Activated CD4-positive, alpha-beta T cell treated with anti-CD3 and anti-CD28 coated beads for 36 hours (primary cell): ENCODE measurements around the gene HAUS5. TPM values are rescaled to one million over a fixed set of nuclear protein-coding genes. Genes with fewer than 3 reads are reported as not detected.

ENCODE experiments used
- ATAC-seq: fragments of 200-7000 bp; cut with Tn5 transposase; one replicate; pipeline ENCODE4 v1.10.0; 2021; ENCODE audit warnings: mild to moderate bottlenecking, moderate library complexity
- CTCF ChIA-PET: fragments of 350-600 bp; sonication (Branson Sonifier 250); formaldehyde crosslinking; loops from one replicate; lab custom pipeline; 2021; ENCODE audit warnings: antibody characterized with exemption; lab: Charles Lee
- POLR2A ChIA-PET: fragments of 350-600 bp; sonication (Branson Sonifier 250); formaldehyde crosslinking; loops from one replicate; lab custom pipeline; 2021; ENCODE audit warnings: antibody characterized with exemption, inconsistent platforms; lab: Charles Lee
- DNase-seq: peaks from one replicate; pipeline ENCODE4 v3.0.0-alpha.2; 2020
- H3K27ac Mint-ChIP-seq: one replicate; pipeline ENCODE4 v1.8.0; 2021; ENCODE audit warnings: mixed read lengths
- H3K27me3 Mint-ChIP-seq: one replicate; pipeline ENCODE4 v1.8.0; 2021; ENCODE audit warnings: mixed read lengths
- H3K36me3 Mint-ChIP-seq: one replicate; pipeline ENCODE4 v1.8.0; 2021; ENCODE audit warnings: low read depth, mixed read lengths
- H3K4me1 Mint-ChIP-seq: one replicate; pipeline ENCODE4 v1.8.0; 2021; ENCODE audit warnings: mixed read lengths
- H3K4me3 Mint-ChIP-seq: one replicate; pipeline ENCODE4 v1.8.0; 2021; ENCODE audit warnings: mild to moderate bottlenecking, moderate library complexity, mixed read lengths
- H3K9me3 Mint-ChIP-seq: one replicate; pipeline ENCODE4 v1.8.0; 2021; ENCODE audit warnings: low read depth, mixed read lengths
- intact Hi-C, 2 experiments: fragments of 100-400 bp; cut with DNase I in 1 of 2; cut with micrococcal nuclease in 1 of 2; formaldehyde crosslinking; loops; one replicate each; pipeline versions ENCODE4 v1.14.2 to v1.15.1; 2022 to 2024; cut with DNase I, micrococcal nuclease
- total RNA-seq, 2 experiments: library from RNA; stranded (reverse); gene quantifications; one replicate each; pipeline ENCODE4 v1.2.3, GENCODE V29; 2021

The HAUS5 gene
- total RNA-seq, 2 experiments from 2014 or later: 39.7 to 41.0 TPM

DNA sequence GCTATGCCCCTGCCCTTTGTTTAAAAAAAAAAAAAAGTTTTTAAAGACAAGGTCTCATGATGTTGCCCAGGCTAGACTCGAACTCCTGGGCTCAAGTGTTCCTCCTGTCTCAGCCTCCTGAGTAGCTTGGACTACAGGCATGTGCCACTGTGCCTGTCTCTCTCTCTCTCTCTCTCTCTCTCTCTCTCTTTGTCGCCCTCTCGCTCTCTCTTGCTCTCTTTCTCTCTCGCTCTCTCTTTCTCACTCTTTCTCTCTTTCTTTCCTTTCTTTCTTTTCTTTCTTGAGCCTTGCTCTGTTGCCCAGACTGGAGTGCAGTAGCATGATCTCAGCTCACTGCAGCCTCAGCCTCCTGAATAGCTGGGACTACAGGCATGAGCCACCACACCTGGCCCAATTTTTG is 43.1 kb downstream of the HAUS5 start:
- ChIA-PET POLR2A (no interaction called here), CTCF (interaction anchor here (0.6 kb wide), 1 partner anchor 194 kb away, joined by 3 read pairs; no protein-coding TSS in a partner anchor)
- peak overlapping the region; percentile 0 for H3K27ac Mint-ChIP-seq
- peaks cover 12% of the 10 kb centered on the region for H3K4me1 Mint-ChIP-seq
- H3K9me3 Mint-ChIP-seq: no peaks in the 10 kb centered on the region
- H3K36me3 Mint-ChIP-seq: peaks cover 52% of the 10 kb centered on the region
- H3K27me3 Mint-ChIP-seq: no peaks in the 10 kb centered on the region
- H3K4me3 Mint-ChIP-seq: no peak overlapping the region
- intact Hi-C loops: no loop called here
- ATAC-seq (no peak), DNase-seq (no peak)

DNA sequence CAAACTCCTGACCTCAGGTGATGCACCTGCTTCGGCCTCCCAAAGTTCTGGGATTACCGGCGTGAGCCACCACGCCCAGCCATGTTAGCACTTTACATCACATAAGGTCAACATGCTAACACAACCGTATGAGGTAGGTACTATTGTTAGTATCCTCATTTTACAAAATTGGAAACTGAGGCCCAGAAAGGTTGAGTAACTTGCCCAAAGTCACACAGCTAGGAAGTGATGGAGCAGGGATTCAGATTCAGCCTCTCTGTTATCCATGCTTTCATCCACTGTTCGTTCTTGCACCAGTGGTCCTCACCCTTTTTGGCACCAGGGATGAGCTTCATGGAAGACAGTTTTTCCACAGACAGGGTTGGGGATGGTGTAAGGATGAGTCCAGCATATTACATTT is 44.2 kb downstream of the HAUS5 start:
- DNase-seq (no peak), ATAC-seq (no peak)
- H3K4me1 Mint-ChIP-seq: peaks cover 4% of the 10 kb centered on the region
- no peak overlapping the region for H3K27ac Mint-ChIP-seq
- POLR2A ChIA-PET: interaction anchor here (0.6 kb wide), 1 partner anchor 16 kb away, joined by 3 read pairs; no protein-coding TSS in a partner anchor
- H3K27me3 Mint-ChIP-seq: no peaks in the 10 kb centered on the region
- no peak overlapping the region for H3K4me3 Mint-ChIP-seq
- intact Hi-C loops: no loop called here
- no peaks in the 10 kb centered on the region for H3K9me3 Mint-ChIP-seq
- CTCF ChIA-PET: interaction anchor here (1.6 kb wide), 1 partner anchor 17 kb away, joined by 3 read pairs; no protein-coding TSS in a partner anchor
- peaks cover 50% of the 10 kb centered on the region for H3K36me3 Mint-ChIP-seq

- DNase-seq: peak; percentile 33
- no peak overlapping the region for H3K27ac Mint-ChIP-seq
- CTCF ChIA-PET: interaction anchor here (0.8 to 1.9 kb wide), 4 partner anchors 10 to 374 kb away, joined by 3 to 5 read pairs (median 4); partner anchors contain the start of gene COX6B1
- H3K36me3 Mint-ChIP-seq: peaks cover 56% of the 10 kb centered on the region
- no peaks in the 10 kb centered on the region for H3K27me3 Mint-ChIP-seq
- no peaks in the 10 kb centered on the region for H3K9me3 Mint-ChIP-seq
- intact Hi-C loops: no loop called here
- peaks cover 2% of the 10 kb centered on the region for H3K4me1 Mint-ChIP-seq
- H3K4me3 Mint-ChIP-seq: no peak overlapping the region
- peak; percentile 53 for ATAC-seq
- POLR2A ChIA-PET: interaction anchor here (0.6 kb wide), 1 partner anchor 18 kb away, joined by 4 read pairs; no protein-coding TSS in a partner anchor
Observed at GRCh38 chr19:35657904-35658700, 45.6 kb downstream of the HAUS5 start.

- DNase-seq (no peak), ATAC-seq (no peak)
- intact Hi-C loops: loop anchor here in 1 of 2 experiments (2.0 kb wide), 1 partner anchor 17 kb away; no protein-coding TSS in a partner anchor
- no peaks in the 10 kb centered on the region for H3K4me1 Mint-ChIP-seq
- ChIA-PET POLR2A (no interaction called here), CTCF (no interaction called here)
- no peak overlapping the region for H3K27ac Mint-ChIP-seq
- peaks cover 41% of the 10 kb centered on the region for H3K36me3 Mint-ChIP-seq
- H3K27me3 Mint-ChIP-seq: no peaks in the 10 kb centered on the region
- no peaks in the 10 kb centered on the region for H3K9me3 Mint-ChIP-seq
- H3K4me3 Mint-ChIP-seq: no peak overlapping the region
Observed at GRCh38 chr19:35661995-35662340, 49.4 kb downstream of the HAUS5 start.

GRCh38 chr19:35663981-35664380 is 51.4 kb downstream of the HAUS5 start:
- Mint-ChIP-seq H3K27ac (no peak overlapping the region), H3K4me3 (no peak overlapping the region), H3K27me3 (no peaks in the 10 kb centered on the region), H3K9me3 (no peaks in the 10 kb centered on the region), H3K36me3 (peaks cover 28% of the 10 kb centered on the region), H3K4me1 (no peaks in the 10 kb centered on the region)
- ATAC-seq: no peak
- intact Hi-C loops: loop anchor here in 1 of 2 experiments (2.0 kb wide), 1 partner anchor 15 kb away; no protein-coding TSS in a partner anchor
- POLR2A ChIA-PET: no interaction called here
- DNase-seq: no peak
- CTCF ChIA-PET: interaction anchor here (0.7 kb wide), 1 partner anchor 539 kb away, joined by 3 read pairs; no protein-coding TSS in a partner anchor

DNA sequence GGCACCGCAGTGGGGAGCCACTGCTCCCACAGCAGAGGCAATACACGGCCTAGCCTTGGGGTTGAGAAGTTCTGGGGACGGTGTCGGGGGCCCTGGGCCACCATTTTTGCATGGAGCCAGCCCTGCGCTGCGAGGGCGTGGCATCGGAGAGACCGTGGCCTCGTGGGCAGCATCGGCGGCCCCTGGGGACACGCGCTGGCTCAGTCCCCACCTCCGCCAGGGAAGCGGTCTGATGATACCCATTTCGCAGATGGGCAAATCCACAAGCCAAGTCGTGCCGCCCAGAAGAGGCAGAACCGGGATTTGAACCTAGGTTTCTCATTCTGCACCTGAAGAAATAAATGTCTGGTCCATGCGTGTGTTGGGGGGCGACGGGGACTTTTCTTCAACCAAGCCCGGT is 52.6 kb downstream of the HAUS5 start:
- ATAC-seq: no peak
- no peaks in the 10 kb centered on the region for H3K4me1 Mint-ChIP-seq
- intact Hi-C loops: no loop called here
- DNase-seq: no peak
- no peak overlapping the region for H3K4me3 Mint-ChIP-seq
- POLR2A ChIA-PET: no interaction called here
- no peaks in the 10 kb centered on the region for H3K9me3 Mint-ChIP-seq
- peaks cover 21% of the 10 kb centered on the region for H3K36me3 Mint-ChIP-seq
- H3K27ac Mint-ChIP-seq: peak overlapping the region; percentile 60
- CTCF ChIA-PET: no interaction called here
- H3K27me3 Mint-ChIP-seq: peaks cover 6% of the 10 kb centered on the region

GRCh38 chr19:35665604-35666003 is 53.1 kb downstream of the HAUS5 start:
- H3K27me3 Mint-ChIP-seq: peaks cover 7% of the 10 kb centered on the region
- no peak overlapping the region for H3K4me3 Mint-ChIP-seq
- CTCF ChIA-PET: no interaction called here

DNA sequence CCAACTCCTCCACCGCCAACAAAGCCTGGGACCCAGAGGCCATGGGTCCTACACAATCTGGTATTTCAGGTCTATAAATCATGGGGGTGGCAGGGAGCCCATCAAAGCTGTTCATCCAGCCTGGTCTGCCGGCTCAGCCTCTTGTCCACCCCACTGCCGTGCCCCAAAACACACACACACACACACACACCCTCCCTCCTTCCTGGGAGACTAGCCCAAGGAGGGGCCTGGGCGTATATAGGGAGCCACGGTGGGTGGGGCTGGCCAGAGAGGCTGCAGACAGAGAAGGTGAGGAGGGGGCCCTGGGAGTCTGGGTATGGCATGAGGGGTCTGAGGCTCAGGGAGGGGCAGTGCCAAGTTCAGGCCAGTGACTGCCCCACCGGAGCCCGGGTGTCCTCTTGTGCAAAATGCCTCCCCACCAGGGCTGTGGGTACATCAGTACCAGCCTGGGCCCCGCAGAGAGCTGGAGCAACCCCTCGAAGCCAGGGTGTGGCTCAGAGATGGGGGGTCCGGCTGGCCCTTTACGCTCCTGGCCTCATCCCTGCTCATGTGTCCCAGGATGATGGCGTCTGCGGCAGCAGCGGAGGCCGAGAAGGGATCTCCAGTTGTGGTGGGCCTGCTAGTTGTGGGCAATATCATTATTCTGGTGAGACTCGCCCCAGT is 53.8 kb downstream of the HAUS5 start, which contains the start of gene UPK1A:
TSS of gene UPK1A (plus strand) at position 267 of the 663 bp plus-strand sequence. CDS start at position 563, 296 bp downstream.
- Mint-ChIP-seq H3K27me3 (peaks cover 8% of the 10 kb centered on the region), H3K4me1 (no peaks in the 10 kb centered on the region), H3K36me3 (peaks cover 17% of the 10 kb centered on the region), H3K27ac (peak within 1 kb of the TSS; percentile 60), H3K4me3 (no peak within 1 kb of the TSS), H3K9me3 (no peaks in the 10 kb centered on the region)
- CTCF ChIA-PET: interaction anchor here (0.5 to 1.2 kb wide), 3 partner anchors 11 to 23 kb away, joined by 3 to 4 read pairs (median 3); no protein-coding TSS in a partner anchor
- DNase-seq (no peak), ATAC-seq (no peak)
- POLR2A ChIA-PET: no interaction called here
- intact Hi-C loops: no loop called here

More at GRCh38 chr19:35665604-35666003, 53.1 kb downstream of the HAUS5 start:
- ATAC-seq (no peak), DNase-seq (no peak)
- Mint-ChIP-seq H3K9me3 (no peaks in the 10 kb centered on the region), H3K4me1 (no peaks in the 10 kb centered on the region), H3K27ac (peak overlapping the region; percentile 60), H3K36me3 (peaks cover 21% of the 10 kb centered on the region)
- POLR2A ChIA-PET: no interaction called here
- intact Hi-C loops: no loop called here

- Mint-ChIP-seq H3K36me3 (peaks cover 2% of the 10 kb centered on the region), H3K27ac (no peak overlapping the region), H3K4me3 (no peak overlapping the region), H3K4me1 (peaks cover 9% of the 10 kb centered on the region), H3K27me3 (peaks cover 21% of the 10 kb centered on the region), H3K9me3 (no peaks in the 10 kb centered on the region)
- intact Hi-C loops: no loop called here
- ATAC-seq (no peak), DNase-seq (no peak)
- ChIA-PET POLR2A (no interaction called here), CTCF (no interaction called here)
Observed at GRCh38 chr19:35669566-35669965, 57.0 kb downstream of the HAUS5 start.

DNA sequence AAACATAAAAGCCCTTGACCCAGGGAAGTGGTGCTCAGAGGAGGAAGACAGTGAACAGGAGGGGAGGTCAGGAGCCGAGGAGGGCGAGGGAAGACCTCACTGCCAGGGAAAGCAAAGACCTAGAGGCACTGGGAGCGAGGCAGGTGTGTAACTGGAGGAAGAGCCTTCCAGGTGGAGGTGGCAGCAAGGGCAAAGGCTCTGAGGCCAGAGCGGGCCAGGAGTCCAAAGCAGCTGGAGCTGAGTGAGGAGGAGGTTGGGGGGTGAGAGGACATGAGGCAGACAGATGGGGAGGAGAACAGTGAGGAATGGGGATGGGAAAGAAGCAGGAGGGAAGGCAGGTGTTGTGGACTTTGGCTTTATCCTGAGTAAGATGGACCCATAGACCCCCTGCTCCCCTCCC is 57.4 kb downstream of the HAUS5 start:
- Mint-ChIP-seq H3K27ac (no peak overlapping the region), H3K9me3 (no peaks in the 10 kb centered on the region), H3K36me3 (peaks cover 2% of the 10 kb centered on the region), H3K27me3 (peaks cover 21% of the 10 kb centered on the region), H3K4me1 (peaks cover 9% of the 10 kb centered on the region), H3K4me3 (no peak overlapping the region)
- ChIA-PET CTCF (no interaction called here), POLR2A (no interaction called here)
- ATAC-seq: no peak
- intact Hi-C loops: no loop called here
- DNase-seq: no peak

GRCh38 chr19:35670686-35671085 is 58.2 kb downstream of the HAUS5 start:
- Mint-ChIP-seq H3K27me3 (peaks cover 21% of the 10 kb centered on the region), H3K27ac (no peak overlapping the region), H3K9me3 (no peaks in the 10 kb centered on the region), H3K36me3 (no peaks in the 10 kb centered on the region), H3K4me3 (no peak overlapping the region), H3K4me1 (peaks cover 9% of the 10 kb centered on the region)
- intact Hi-C loops: no loop called here
- no peak for ATAC-seq
- ChIA-PET POLR2A (no interaction called here), CTCF (no interaction called here)
- DNase-seq: no peak
